IPS DF 4.7 (cell line): ENCODE measurements around the gene ABCC10.
"Not testable (repeated sequence)": the region's sequence is repeated elsewhere in the genome, so short reads cannot be mapped to it uniquely, and the experiment has no call there.

ENCODE experiments used
- DNase-seq: peaks from one replicate; pipeline ENCODE4 v3.0.0-alpha.2; 2013; ENCODE audit warnings: low spot score; ENCODE audit errors: extremely low read depth

Gene ABCC10

DNA sequence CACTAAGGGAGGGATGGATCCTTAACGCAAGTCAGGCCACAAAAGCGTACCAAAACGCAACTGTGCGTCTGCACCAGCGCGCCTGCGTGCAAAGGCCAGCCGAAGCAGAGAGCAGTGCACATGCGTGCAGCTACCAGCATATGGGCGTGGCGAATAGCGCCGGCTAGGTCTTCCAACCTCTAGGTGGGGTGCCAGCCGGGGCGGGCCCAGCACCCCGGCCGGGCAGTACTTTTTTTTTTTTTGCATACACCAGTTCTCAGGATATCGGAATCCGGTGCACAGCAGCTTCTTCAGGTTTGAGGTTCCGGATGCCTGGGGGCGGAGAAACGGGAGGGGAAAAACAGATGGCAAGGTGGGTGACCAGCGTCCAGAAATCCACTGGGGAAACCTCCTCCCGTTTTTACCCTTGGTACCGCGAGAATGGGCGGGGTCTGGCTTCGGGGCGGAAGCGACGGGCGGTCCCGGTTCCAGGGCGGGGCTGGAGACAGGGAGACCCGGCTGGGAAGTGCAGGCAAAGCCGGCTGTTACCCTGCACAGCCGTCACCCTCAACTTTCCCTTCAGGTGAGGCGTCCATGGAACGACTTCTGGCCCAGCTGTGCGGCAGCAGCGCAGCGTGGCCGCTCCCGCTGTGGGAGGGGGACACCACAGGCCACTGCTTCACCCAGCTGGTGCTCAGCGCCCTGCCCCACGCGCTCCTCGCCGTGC, at the start of gene ABCC10:
TSS of gene ABCC10 (plus strand) at position 136 of the 706 bp plus-strand sequence. CDS start at position 574, 438 bp downstream.
- DNase-seq, result peak; percentile 81

- DNase-seq, result no peak
Measured at GRCh38 chr6:43377710-43378229, 49.6 kb upstream of the ABCC10 start.

DNA sequence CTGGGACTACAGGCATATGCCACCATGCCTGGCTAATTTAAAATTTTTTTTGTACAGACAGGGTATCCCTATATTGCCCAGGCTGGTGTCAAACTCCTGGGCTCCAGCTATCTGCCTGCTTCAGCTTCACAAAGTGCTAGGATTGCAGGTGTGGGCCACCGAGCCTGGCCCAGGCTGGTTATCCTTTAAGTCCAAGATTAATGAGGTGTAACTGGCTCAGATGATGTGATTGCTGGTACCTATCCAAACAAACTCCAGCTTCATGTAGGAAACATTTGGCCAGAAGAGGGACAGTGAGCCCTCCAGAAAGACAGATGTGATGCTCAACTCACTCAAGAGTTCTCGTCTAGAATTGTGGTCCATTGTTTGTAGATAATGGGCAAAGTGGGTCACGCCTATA, 48.7 kb upstream of the ABCC10 start:
- no peak for DNase-seq

GRCh38 chr6:43380858-43381257, 46.5 kb upstream of the ABCC10 start:
- not testable (repeated sequence) for DNase-seq

DNA sequence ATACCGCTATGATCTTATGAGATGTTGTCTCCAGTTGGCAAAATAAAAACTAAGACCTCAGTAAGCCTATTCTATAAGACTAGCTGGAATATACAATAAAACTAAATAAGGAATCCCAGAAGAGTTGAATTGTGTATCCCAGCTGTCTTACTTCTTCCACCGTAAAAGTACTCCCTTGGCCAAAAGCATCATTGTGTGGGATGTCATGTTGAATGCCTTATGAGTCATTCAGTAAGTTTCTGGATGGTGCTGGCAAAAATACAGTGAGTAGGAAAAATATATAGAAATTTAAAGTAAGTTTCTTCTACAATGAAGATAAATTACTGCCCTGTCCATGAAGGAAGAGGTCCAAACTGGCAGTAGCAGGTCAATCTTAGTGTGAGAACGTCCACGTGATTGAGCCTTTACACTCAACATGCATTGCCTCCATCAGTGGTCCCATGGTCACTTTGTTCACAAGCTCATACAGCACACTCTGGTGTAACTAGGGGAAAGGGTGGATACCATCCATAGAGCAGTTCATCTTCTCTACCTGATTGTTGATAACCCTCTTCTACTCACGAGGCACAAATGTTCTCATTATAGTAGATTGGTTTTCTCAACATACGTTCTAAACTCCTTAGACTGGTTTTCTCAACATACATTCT, 44.2 kb upstream of the ABCC10 start:
- no peak for DNase-seq

- DNase-seq, result no peak
Measured at GRCh38 chr6:43386492-43386891, 40.8 kb upstream of the ABCC10 start.

GRCh38 chr6:43389730-43390295, 37.5 kb upstream of the ABCC10 start:
- DNase-seq, result no peak

GRCh38 chr6:43390753-43391439, 36.4 kb upstream of the ABCC10 start:
- not testable (repeated sequence) for DNase-seq

GRCh38 chr6:43391440-43392031, 35.8 kb upstream of the ABCC10 start:
- DNase-seq, result no peak

DNA sequence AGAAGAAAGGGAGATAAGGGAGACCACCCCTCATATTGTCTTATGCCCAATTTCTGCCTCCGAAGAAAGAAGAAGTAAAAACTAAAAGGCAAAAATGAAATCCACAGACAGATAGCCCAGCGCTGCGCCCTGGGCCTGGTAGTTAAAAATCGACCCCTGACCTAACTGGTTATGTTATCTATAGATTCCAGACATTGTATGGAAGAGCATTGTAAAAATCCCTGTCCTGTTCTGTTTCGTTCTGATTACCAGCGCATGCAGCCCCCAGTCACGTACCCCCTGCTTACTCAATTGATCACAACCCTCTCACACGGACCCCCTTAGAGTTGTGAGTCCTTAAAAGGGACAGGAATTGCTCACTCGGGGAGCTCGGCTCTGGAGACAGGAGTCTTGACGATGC, 34.2 kb upstream of the ABCC10 start:
- not testable (repeated sequence) for DNase-seq

DNA sequence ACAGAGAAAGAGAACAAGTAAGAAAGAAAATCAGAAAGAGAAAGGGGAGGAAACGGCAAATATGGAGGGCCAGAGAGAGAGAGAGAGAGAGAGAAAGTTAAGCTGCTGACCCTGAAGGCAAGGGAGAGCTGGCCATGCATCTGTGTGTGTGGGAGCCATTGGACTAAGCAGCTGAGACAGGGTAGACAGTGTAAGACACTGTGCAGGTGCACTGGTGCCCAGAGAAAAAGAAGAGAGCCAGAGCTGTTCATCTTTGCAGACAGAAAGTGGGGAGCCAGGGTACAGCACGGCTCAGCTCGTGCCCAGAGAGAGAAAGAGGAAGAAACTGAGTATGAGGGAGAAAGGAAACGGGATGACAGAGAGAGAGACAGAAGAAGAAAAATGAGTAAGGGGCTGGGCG, 33.7 kb upstream of the ABCC10 start:
- DNase-seq, result no peak

GRCh38 chr6:43394982-43395381, 32.4 kb upstream of the ABCC10 start:
- DNase-seq, result no peak

- no peak for DNase-seq
Measured at GRCh38 chr6:43395776-43396175, 31.6 kb upstream of the ABCC10 start.

GRCh38 chr6:43396408-43397149, 30.8 kb upstream of the ABCC10 start:
- no peak for DNase-seq

DNA sequence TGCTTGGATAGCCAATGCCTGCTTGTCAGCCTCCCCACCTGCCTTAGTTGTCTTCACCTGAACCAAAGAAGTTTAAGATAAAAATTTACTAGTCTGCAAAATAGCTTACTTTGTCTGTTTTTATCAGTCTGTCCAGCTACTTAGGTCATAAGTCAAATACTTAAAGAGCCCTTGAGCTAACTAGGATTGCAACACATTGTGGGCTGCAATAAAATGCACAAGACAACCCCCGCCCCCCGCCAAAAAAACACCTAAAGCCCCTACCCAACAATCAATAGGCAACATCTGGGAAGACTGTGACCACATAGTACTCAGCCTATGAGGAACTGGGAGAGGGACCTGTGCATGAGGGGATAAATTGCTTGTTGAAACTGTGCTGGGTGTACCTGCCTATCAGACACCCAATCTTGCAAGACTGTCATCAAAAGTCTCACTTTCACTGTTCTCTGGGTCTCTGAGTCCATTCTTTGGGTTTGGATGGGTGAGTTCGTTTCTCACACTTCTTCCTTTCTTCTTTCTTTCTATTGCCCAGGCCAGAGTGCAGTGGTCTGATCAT, 27.3 kb upstream of the ABCC10 start:
- DNase-seq, result no peak

- no peak for DNase-seq
Measured at GRCh38 chr6:43401730-43402129, 25.6 kb upstream of the ABCC10 start.

DNA sequence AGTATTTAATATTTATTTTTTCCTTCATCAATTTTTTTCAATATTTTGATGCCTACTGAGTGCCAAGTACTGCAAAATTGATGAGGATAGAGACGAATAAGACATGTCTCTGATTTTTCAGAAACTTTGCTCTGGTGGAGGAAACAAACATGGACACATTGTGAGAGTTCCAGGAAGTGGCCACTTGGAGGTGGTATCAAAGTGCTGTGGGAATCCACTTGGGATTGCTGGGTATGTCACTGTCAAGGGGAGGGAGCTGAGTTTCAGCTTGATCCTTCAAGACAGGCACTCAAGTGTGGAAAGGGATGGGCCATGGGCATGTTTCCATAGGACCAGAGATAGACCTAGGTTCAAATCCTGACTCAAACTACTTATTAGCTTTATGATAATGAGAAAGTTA, 24.5 kb upstream of the ABCC10 start:
- no peak for DNase-seq

DNA sequence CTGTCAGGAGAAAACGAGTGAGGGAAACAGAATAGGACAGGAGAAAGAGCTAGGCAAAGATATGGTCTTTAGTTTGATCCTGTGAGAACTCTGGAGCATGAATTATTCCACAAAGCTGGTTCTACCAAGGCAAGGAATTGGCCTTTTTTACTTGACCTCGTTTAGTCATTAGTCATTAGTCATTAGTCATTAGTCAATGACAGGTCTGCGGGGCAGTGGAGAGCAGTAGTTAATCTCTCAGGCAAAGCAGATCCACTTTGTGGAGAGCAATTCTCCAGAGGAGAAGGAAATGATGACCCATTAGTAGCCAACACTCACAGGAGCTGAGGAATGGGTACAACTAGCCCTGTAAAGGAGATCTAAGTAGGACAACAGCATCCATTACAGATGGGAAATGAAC, 22.0 kb upstream of the ABCC10 start:
- DNase-seq, result no peak

DNA sequence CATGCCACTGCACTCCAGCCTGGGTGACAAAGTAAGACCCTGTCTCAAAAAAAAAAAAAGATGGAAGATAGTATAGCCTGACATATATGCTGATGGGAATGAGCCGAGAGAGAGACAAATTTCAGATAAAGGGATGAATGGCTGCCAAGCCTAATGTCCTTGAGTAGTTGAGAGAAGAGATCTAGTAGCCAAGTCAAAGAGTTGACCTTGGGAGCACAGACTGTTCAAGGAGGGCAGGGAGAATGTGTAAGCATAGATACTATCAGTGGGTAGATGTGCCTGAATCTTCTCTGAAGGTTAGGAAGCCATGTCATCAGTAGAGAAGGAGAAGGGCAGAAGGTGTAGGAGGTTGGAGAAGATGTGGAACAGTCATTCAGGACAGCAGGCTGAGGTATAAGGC, 20.0 kb upstream of the ABCC10 start:
- no peak for DNase-seq

- DNase-seq, result no peak
Measured at GRCh38 chr6:43408259-43408658, 19.1 kb upstream of the ABCC10 start.

DNA sequence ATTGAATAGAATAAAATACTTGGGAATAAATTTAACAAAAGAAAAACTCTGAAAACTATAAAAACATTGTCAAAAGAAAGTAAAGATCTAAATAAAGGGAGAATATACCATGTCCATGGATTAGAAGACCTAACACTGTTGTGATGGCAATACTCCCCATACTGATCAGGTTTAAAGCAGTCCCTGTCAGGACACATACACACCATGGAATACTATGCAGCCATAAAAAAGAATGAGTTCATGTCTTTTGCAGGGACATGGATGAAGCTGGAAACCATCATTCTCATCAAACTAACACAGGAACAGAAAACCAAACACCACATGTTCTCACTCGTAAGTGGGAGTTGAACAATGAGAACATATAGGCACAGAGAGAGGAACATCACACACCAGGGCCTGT, 16.6 kb upstream of the ABCC10 start:
- DNase-seq, result not testable (repeated sequence)
